NCI-H82 treated with DMSO at 0.1 percent for 48 hours (cell line): ENCODE measurements around the gene DGCR2.
A peak's percentile ranks its signal among the peaks of the same experiment; 100 is the strongest.
"Not testable (repeated sequence)": the region's sequence is repeated elsewhere in the genome, so short reads cannot be mapped to it uniquely, and the experiment has no call there.

Experiments used
- DNase-seq: peaks from one replicate; lab custom pipeline; 2025; ENCODE audit not compliant: unreplicated experiment; lab: John Stamatoyannopoulos, UW

Gene DGCR2

DNA sequence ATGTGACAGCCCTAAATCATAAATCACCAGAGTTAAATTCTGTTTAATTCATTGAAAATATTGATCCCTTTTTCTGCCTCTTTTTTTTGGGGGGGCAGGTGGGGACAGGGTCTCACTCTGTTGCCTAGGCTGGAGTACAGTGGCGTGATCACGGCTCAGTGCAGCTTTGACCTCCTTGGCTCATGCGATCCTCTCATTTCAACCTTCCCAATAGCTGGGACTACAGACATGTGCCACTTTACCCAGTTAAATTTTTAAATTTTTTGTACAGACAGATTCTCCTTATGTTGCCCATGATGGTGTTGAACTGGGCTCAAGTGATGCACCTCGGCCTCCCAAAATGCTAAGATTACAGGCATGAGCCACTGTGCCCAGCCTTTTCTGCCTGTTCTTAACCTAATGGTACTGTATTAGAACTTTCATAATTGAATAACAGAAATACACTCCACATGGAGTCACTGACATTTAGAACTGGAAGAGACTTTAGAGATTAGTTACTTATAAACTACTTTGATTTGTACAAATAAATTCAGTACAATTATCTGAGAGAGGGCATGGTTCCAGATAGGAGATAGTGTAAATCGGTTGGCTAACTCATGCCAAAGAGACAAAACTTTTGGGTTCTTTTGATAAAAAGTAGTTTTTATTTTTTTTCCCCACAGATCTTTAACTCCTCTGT is 109.8 kb downstream of the DGCR2 start:
- DNase-seq, result no peak

DNA sequence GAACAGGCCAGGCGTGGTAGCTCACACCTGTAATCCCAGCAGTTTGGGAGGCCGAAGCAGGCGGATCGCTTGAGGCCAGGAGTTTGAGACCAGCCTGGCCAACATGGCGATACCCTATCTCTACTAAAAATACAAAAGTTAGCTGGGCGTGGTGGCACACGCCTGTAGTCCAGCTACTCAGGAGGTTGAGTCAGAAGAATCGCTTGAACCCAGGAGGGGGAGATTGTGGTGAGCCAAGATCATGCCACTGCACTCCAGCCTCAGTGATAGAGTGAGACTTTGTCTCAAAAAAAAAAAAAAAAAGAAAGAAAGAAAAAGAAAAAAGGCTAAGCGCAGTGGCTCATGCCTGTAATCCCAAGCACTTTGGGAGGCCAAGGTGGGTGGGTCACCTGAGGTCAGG is 110.6 kb downstream of the DGCR2 start:
- DNase-seq, result not testable (repeated sequence)

DNA sequence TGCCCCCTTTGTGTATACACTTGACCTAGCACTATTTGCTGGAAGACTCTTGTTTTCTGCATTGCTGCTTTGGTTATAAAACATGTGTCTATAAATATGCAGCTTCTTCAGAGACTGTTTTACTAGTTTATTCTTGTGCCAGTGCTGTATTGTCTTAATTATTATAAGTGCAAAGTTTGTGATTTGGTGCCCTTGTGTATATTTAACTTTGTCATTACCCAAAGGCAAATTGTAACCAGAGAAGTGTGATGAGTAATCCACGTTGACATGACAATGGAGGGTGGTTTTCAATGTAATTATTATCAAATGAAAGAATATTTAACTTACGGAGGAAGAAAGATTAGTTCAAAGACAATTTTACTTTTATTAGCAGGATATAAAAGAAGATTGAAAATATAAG is 111.1 kb downstream of the DGCR2 start:
- no peak for DNase-seq

DNA sequence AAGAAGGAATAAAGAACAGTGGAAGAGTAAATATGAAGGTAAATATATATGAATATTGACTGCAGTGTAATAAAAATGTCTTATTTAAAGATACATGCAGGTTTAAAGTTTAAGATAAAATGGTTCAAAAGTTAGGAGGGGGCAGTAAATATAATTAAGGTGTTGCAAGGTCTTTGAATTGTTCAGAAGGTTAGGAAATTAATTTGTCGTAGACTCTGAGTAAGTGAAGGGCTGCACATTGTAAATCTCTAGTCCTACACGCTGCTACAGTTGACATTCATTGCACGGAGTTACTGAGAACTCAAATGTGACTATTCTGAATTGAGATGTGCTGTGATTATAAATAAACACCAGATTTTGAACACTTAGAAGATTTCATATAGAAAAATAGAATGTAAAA is 116.3 kb downstream of the DGCR2 start:
- no peak for DNase-seq

DNA sequence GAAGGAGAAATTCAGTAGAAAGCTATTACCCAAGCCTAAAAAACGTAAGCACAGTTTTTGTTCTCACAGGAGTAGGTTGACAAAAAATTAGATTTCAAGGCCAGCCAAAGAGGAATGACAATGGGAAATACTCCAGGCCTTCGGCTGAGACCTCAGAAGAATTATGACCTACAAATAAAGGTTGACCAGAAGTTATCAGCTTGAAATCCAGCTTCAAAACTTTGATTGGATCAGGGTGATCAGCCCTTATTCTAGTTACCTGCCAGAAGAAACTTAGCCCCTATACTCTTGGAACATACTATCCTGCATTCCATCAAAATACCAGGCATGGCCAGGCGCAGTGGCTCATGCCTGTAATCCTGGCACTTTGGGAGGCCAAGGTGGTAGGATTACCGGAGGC is 117.7 kb downstream of the DGCR2 start:
- no peak for DNase-seq

DNA sequence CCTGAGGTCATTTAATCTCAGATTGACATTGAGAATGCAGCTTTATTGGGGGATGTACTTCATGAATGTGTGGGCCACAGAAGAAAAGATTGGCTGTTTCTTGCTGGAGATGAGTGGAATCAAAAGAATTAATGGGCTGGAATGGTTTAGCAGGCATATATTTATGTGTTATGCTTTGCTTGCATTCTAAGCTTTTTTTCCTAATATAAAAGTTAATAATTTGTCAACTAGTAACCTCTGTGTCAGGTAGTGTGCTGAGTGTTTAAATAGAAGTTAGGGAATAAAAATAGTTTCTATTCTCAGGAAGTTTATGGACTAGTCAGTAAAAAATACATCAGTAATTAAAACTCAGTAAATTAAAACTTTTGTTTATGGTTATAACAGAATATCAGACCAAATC is 118.7 kb downstream of the DGCR2 start:
- no peak for DNase-seq

DNA sequence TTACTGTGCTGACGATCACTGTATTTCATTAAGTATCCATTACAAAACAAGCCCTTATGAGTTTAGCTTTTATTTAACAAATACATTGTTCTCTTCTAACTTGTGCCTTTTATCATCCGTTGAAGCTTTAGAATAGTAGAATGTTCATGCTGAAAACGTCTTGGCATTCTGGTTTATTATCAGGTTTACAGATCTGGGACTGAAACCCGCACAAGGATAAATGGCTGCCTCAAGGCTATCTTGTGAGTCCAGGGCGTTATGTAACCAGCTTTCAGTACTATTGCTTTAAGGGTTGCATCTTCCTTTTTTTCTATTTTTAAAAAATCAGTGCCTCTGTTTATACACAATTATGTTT is 119.6 kb downstream of the DGCR2 start:
- no peak for DNase-seq

DNA sequence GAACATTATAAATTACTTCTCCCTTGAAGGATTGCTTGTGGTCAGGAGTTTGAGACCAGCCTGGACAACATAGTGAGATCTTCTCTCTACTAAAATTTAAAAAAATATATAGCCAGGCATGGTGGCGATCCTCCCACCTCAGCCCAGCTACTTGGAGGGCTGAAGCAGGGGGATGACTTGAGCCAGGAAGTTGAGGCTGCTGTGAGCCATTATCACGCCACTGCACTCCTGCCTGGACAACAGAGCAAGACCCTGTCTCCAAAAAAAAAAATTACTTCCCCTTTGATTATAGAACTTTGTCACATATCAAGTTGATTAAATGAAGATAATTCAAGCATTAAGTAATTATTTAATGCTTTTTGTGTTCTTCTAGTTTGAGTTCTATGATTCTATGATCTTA is 121.0 kb downstream of the DGCR2 start:
- DNase-seq, result no peak

DNA sequence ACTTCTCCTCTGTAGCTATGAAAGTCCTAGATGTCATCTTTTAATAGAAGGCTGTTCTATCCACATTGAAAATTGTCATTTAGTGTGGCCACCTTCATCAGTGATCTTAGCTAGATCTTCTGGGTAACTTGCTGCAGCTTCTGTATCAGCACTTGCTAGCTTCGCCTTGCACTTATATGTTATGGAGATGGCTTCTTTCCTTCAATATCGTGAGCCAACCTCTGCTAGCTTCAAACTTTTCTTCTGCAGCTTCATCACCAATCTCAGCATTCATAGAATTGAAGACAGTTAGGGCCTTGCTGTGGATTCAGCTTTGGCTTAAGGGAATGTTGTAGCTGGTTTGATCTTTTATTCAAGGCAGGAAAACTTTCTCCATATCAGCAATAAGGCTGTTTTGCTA is 122.1 kb downstream of the DGCR2 start:
- not testable (repeated sequence) for DNase-seq

DNA sequence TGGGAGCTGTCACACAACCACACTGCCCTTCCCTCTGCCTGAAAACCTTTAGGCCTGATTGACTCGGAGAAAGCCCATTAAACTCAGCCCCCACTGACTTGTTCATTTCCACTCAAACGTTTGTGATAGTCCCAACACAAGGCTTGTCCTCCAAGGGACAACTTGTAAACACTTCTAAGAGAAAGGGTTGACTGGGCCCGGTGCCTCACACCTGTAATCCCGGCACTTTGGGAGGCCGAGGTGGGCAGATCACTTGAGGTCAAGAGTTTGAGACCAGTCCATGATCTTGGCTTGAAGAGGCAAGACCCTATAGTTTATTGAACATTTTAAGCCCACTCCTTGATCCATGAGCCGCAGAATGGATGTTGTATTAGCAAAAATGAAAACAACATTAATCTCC is 122.8 kb downstream of the DGCR2 start:
- DNase-seq, result no peak

DNA sequence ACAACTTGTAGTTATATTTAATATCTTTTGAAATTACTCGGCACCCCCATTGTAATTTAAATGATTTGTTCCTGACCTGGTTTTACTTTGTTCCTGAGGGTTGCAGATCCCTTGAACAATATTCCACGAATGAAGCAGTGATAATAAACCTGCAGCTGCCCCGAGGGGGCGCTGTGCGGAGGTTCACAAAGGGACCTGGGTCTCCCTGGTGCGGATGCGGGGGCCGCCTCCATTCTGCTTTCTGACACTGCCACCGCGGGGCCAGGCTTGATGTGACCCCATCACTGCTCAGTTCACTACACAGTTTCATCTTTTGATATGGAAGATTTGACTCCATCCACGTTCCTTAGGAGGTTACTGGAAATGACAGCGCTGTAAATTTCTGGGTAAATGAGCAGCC is 123.2 kb downstream of the DGCR2 start:
- DNase-seq, result no peak

DNA sequence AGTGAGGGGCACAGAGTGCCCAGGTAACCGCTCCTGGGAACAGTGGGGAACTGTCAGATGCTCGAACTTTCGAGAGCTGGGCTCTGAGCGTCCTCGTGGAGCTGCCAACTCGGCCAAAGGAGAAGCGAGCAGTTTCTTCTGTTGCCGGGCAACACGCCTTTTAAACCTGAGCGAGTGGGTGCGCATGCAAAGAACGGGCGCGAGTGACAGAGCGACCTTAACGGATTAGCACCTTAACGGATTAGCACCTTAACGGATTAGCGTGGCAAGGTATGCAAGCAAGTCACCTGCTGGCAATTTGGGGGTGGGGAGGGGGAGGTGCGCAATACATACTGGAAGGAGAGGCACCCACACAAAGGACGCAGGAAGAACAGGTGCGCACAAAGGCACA is 124.3 kb downstream of the DGCR2 start:
- peak; percentile 79 for DNase-seq

DNA sequence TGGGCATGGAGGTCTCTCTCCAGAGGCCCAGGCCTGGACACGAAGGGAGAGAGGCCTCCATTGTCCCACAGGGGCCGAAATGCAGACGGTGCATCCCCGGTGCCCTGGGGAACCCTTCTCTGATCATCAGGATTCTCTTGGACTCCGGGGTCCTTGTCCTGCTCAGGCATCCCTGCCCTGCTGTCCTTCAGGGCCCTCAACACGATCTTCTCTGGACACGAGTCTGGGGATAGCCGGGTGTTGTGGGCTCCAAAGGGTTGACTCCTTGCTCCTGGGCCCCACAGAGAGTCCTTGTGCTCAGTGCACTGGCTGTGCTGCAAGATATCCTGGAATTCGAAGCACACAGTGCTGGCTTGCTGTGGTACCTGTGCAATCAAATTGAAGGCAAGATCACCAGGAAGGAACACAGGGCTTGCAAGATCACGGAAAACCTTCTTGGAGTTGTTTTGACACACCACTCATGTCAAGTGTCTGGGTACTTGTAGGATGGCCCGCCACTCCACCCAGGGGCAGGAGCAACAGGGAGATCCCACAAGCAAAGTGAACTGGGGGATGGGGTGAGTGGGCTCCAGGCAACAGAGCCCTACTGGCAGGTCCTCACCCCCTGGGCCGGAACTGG is 124.8 kb downstream of the DGCR2 start:
- no peak for DNase-seq

DNA sequence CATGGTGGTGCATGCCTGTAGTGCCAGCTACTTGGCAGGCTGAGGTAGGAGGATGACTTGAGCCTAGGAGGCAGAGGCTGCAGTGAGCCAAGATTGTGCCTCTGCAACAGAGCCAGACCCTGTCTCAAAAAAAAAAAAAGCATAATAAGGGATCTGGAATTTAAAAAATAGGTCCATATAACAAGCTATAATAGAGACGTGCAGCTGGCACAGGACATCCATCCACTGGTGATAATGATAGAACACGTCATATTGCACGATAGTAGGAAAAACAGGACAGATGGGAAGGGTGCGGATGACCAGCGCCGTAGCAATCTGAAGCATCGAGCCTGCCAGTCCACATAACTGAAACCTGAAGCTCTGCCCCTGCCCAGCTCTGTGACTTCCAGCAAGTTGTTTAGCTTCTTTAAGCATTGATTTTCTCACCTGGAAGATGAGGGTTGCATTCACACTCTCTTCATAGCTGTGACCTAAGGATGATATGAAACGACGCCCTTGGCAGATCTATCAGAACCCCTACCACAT is 125.8 kb downstream of the DGCR2 start:
- DNase-seq, result no peak

DNA sequence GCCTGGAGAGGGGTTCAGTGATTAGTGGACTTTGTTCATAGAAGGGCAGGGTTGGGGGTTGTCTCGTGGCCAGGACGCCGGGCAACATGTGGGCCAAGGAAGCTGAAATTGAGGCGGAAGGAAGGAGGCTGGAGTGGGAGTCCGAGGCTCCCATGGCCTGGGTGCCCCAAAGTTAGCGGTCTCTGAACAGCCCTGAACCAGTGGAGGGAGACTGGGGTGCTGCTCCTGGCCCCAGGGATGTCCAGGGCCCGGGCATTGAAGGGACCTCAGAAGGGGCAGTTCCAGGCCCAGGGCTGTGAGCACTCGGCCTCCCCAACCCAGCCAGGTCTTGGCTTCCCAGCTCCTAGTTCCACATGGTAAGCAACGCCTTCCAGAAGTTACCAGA is 126.9 kb downstream of the DGCR2 start:
- no peak for DNase-seq

DNA sequence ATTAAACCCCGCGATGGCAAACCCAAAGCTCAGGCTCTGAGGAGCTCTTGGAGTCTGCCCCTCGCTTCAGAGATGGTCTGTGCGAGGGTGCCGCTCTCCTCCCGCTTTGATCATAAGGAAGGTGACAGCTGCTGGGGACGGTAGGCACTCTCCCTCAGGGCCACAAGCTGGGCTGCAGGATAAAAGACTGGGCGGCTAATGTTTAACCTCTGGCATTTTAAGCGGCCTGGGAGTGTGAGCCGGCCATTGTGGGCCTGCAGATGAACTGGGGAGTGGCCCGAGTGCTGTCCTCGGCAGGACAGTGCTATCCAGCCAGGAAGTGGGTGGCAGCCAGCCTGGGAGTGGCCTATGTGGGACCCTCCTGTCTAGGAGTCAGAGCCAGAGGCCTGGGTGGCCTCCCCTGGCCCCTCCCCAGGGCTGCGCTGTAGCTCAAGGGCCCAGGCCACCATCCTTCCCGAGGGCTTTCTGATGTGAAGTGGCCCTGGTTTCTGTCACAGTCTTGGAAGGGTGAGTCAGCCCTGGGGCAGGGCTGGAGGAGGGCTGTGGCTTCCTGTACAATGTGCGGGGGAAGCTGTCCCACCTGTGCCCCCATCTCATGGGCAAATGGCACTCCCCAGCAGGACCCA is 127.4 kb downstream of the DGCR2 start:
- DNase-seq, result no peak

DNA sequence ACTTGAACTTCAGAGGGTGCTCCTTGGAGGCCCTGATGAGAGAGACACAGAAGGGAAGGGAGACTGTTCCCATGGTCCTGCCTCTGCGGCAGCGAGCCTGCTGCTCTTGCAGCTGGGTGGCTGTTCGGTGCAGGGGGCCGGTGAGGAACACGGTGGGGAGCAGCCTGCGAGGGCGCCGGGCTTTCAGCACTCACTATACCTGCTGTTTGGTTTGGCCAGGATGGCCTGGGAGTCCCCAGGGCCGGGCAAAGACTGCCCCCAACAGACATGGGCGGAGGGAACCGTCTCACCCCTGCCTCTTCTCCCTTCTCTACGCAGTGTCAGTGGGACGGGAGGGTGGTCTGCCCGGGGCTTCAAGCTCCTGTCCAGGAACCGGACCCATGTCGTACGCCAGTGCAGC is 128.2 kb downstream of the DGCR2 start:
- DNase-seq, result no peak

DNA sequence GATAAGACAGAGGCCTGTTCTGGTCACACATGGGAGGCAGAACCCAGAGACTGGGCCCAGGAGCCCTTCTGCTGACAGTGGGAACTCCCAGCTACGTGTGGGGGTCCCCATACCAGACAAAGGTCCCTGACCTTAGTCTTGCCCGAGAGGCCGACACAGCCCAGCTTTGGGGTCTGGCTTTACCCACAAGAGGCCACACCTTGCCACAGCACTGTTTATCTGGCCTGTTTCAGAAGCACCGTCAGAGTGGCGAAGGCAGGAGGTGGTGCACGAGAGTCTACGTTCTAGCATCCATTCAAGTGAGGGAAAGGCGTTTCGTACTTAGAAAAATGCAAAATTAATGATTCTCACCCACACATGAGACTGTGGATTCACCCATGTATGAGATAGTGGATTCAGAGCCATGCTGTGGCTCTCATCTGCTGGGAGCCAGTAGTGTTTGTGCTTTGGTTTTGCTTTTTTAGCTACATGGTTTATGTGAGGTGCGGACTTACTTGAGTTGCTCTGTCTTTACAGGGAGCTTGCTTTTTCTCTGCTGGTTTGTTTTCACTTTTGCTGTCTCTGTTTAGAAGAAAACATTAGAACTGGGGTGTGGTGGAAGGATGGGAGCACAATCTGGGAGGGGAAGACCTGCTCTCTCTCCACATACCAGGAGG is 129.5 kb downstream of the DGCR2 start:
- no peak for DNase-seq

DNA sequence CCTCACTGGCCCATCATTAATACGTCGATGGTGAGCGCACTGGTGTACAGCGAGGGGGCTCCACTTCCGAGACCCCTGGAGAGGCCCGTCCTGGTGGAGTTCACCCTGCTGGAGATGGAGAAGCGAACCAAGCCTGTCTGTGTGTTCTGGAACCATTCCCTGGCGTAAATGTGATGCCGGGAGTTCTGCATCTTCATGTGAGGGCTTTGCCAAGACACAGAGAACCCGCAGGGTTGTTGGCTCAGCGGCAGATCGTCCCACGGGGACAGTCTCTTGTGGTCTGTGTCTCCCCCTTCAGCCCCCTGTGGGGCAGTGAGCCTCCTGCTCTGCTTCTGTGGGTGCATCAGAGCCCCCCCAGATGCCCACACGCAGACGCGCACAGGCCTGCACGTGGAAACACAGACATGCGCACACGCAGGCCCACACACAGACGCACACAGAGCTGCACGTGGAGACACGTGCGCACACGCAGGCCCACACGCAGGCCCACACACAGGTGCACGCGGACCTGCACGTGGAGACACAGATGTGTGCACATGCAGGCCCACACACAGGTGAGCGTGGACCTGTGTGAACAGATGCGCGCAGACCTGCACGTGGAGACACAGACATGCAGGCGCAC is 130.3 kb downstream of the DGCR2 start:
- no peak for DNase-seq

DNA sequence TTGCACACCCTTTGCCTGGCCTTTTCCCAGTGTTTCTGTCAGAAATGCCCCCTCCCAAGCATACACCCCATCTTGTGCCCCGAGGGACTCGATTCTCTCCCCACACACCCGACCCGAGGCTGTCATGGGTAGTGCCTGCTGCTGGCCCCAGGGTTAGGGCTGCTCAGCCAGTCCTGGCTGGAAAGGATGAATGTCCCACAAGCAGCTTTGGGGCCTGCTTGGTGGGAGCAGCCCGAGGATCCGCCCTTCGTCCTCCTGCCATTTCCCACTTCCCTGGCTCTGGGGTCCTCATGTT is 131.1 kb downstream of the DGCR2 start:
- no peak for DNase-seq

DNA sequence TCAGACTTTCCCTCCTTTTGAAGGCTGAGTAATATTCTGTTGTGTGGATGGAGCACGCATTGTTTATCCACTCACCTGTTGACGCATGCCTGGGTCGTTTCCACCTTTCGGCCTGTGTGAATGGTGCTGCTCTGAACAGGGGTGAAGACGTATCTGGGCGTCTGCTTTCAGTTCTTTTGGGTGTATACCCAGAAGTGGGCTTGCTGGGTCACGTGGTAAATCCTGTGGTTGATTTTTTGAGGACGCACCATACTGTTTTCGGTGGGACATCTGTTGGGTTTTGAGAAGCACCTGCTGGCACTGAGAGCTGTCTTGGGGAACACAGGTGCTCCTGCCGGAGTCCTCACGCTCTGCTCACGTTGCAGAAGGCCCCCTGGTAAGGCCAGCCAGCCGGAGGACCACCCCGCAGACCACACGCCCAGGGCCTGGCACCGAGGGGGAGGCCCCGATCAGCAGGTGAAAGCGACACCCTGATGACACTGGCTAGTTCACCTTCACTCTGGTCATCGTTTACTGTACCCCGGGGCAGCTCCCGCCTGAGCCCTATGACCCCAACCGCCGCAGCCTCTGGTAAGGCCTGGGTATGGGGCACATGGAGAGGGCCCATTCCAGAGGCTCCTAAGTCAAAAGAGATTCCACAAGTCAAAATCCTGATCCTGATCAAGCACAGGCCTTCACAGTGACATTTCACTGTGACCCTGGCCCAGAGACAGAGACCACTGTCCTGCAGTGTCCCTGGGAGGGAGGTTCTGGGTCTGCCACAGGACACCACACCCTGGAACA is 131.7 kb downstream of the DGCR2 start:
- DNase-seq, result no peak
